A549 (cell line): ENCODE results near the gene FJX1. TPM values are rescaled to one million over a fixed set of nuclear protein-coding genes. Genes with fewer than 3 reads are reported as not detected.

ENCODE experiments used
- ATAC-seq, 2 experiments: fragments of 200-7000 bp in 1 of 2; fragments of >200 bp in 1 of 2; cut with Nextera tagmentation in 1 of 2; cut with Tn5 transposase in 1 of 2; 3 replicates each; pipeline versions ENCODE4 v1.8.0 to v1.9.1; 2018 to 2020; ENCODE audit warnings: mild to moderate bottlenecking in 1 of 2, moderate library complexity in 1 of 2
- CTCF ChIA-PET: fragments of 300-600 bp; sonication (Branson Sonifier 250); formaldehyde crosslinking; extraction: SDS; loops from one replicate; lab custom pipeline; 2021; ENCODE audit warnings: antibody characterized with exemption, inconsistent platforms; lab: Yijun Ruan, JAX
- POLR2A ChIA-PET: fragments of 350-600 bp; formaldehyde crosslinking; extraction: SDS; loops from one replicate; lab custom pipeline; 2021; ENCODE audit warnings: antibody characterized with exemption, inconsistent platforms; lab: Yijun Ruan, JAX
- DNase-seq, 2 experiments: peaks; one replicate each; pipeline versions ENCODE4 v3.0.0 to v3.0.0-alpha.2; 2011 to 2016; ENCODE audit warnings: low read depth in 1 of 2, low spot score in 1 of 2
- FAIRE-seq: peaks from 2 replicates; lab custom pipeline; 2011; peaks lifted over from hg19 to GRCh38; lab: Jason Lieb, UNC
- H3K27ac ChIP-seq, 2 experiments: fragments of >200 bp; sonication (Bioruptor Twin); formaldehyde crosslinking; 3 replicates each; pipeline ENCODE4 v1.5.1; 2016 to 2017
- H3K4me1 ChIP-seq: fragments of >200 bp; sonication (Bioruptor Twin); formaldehyde crosslinking; 3 replicates; pipeline ENCODE4 v1.6.1; 2016
- H3K4me2 ChIP-seq: fragments of >200 bp; sonication (Bioruptor Twin); formaldehyde crosslinking; 3 replicates; pipeline ENCODE4 v1.6.1; 2016
- H3K4me3 ChIP-seq: fragments of >200 bp; sonication (Bioruptor Twin); formaldehyde crosslinking; 3 replicates; pipeline ENCODE4 v1.5.1; 2016
- H3K9me3 ChIP-seq: fragments of >200 bp; sonication (Bioruptor Twin); formaldehyde crosslinking; 3 replicates; pipeline ENCODE4 v1.6.1; 2016
- CBX2 ChIP-seq: fragments of 200-600 bp; sonication (generic); IDR thresholded peaks from 2 replicates; pipeline ENCODE4 v1.6.1; 2016; ENCODE audit warnings: low read depth, mild to moderate bottlenecking, borderline replicate concordance
- EHF ChIP-seq: fragments of 250-450 bp; sonication (Bioruptor Pico); IDR thresholded peaks from 2 replicates; pipeline ENCODE4 v1.5.0; 2020; ENCODE audit warnings: mild to moderate bottlenecking
- EHMT2 ChIP-seq: fragments of 200-600 bp; sonication (generic); IDR thresholded peaks from 2 replicates; pipeline ENCODE4 v1.6.1; 2016; ENCODE audit warnings: antibody characterized with exemption, low read depth, mild to moderate bottlenecking, moderate library complexity
- FOSL2 ChIP-seq, 2 experiments: fragments of 450-650 bp in 1 of 2; fragments of >200 bp in 1 of 2; sonication (Bioruptor Twin) in 1 of 2; formaldehyde crosslinking; IDR thresholded peaks; 2 replicates each; pipeline versions ENCODE4 v1.5.0 to v1.6.1; 2016 to 2020; ENCODE audit warnings: mild to moderate bottlenecking in 1 of 2, moderate library complexity in 1 of 2
- GATA3 ChIP-seq: IDR thresholded peaks from 2 replicates; pipeline ENCODE4 v1.6.1; 2012; ENCODE audit warnings: borderline replicate concordance
- HDAC2 ChIP-seq: fragments of 200-600 bp; sonication (generic); IDR thresholded peaks from 2 replicates; pipeline ENCODE4 v1.6.1; 2016
- HOXB5 ChIP-seq: fragments of 250-450 bp; sonication (Bioruptor Pico); IDR thresholded peaks from 2 replicates; pipeline ENCODE4 v1.5.0; 2020; ENCODE audit warnings: mild to moderate bottlenecking, moderate library complexity
- JUN ChIP-seq, 2 experiments: fragments of >200 bp; sonication (Bioruptor Twin); formaldehyde crosslinking; IDR thresholded peaks; 2 replicates in 1 of 2; 3 replicates in 1 of 2; pipeline ENCODE4 v1.6.1; 2016 to 2017
- JUNB ChIP-seq: fragments of >200 bp; sonication (Bioruptor Twin); formaldehyde crosslinking; IDR thresholded peaks from 2 replicates; pipeline ENCODE4 v1.6.1; 2016
- NPAS2 ChIP-seq: fragments of 250-450 bp; sonication (Bioruptor Pico); IDR thresholded peaks from 2 replicates; pipeline ENCODE4 v1.8.0; 2022; ENCODE audit warnings: mild to moderate bottlenecking, moderate library complexity, borderline replicate concordance
- POLR2A ChIP-seq: IDR thresholded peaks from 2 replicates; pipeline ENCODE4 v1.6.1; 2012; ENCODE audit warnings: mild to moderate bottlenecking, low read length
- POLR2AphosphoS2 ChIP-seq: conservative IDR thresholded peaks from 2 replicates; pipeline ENCODE4 v1.6.1; 2012; ENCODE audit warnings: low read length, improper control_type of control experiment, inconsistent platforms
- ZC3H11A ChIP-seq: fragments of 450-650 bp; IDR thresholded peaks from 2 replicates; pipeline ENCODE4 v1.6.1; 2014; ENCODE audit warnings: antibody characterized with exemption, mild to moderate bottlenecking
- ZFP36 ChIP-seq: fragments of 450-650 bp; IDR thresholded peaks from 2 replicates; pipeline ENCODE4 v1.6.1; 2014; ENCODE audit warnings: borderline replicate concordance; ENCODE audit not compliant: partially characterized antibody
- WGBS: methylation state at CpG from one replicate; pipeline ENCODE4 v1.1.6; 2017; ENCODE audit errors: missing lambda C conversion rate; 5-methylcytosine and 5-hydroxymethylcytosine counted together
- polyA plus RNA-seq, 4 experiments: library from polyadenylated mRNA; depleted of rRNA in 3 of 4; stranded (reverse); fragments of >200 nt; fragmentation: RNase III in 1 of 4; extraction: RNeasy Plus Mini Kit Qiagen cat#74134 plus additional on column Dnase treatment in 1 of 4; gene quantifications; 2 replicates in 3 of 4; 3 replicates in 1 of 4; pipeline ENCODE4 v1.2.3, GENCODE V29; 2011 to 2017
- TF ChIP-seq, protein P1 (sequence below): IDR thresholded peaks from 2 replicates; pipeline ENCODE4 v1.6.1; 2012
- TF ChIP-seq, protein P2 (sequence below): fragments of >200 bp; sonication (Bioruptor Twin); formaldehyde crosslinking; IDR thresholded peaks from 3 replicates; pipeline ENCODE4 v1.5.1; 2016
- TF ChIP-seq, protein P3 (sequence below): fragments of >200 bp; sonication (Bioruptor Twin); formaldehyde crosslinking; IDR thresholded peaks from 3 replicates; pipeline ENCODE4 v1.6.1; 2016
- TF ChIP-seq, protein P4 (sequence below): fragments of 200-600 bp; sonication (generic); IDR thresholded peaks from 2 replicates; pipeline ENCODE4 v1.6.1; 2016; ENCODE audit warnings: antibody characterized with exemption, mild to moderate bottlenecking, moderate library complexity

FJX1 gene
- polyA plus RNA-seq, 2 of the 4 experiments (the other 2 are of a cell fraction) = 7.1 to 14.5 TPM

DNA sequence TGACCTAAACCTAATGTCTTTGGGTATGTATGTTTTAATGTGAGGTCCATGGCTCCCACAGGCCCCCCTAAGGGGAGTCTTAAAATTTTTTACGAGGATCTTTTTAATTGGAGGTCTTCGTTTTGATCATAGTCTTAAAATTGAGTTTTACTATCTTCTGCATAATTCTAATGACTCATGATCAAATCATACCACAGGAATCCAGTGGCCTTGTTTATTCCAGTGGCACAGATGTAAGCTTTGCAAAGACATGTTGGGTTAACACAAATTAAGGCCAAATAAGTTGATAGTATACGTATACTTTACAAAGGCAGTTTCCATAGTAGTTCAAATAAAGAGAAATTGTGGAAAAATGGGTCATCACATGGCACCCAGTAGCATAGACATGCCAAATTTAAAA, 33.9 kb upstream of the FJX1 start:
- no peak for TF ChIP-seq POLR2AphosphoS2
- 0 out of 2 replicates have a peak, but pooled peaks have one; percentile 16 for TF ChIP-seq FOSL2 (IDR thresholded peaks at IDR 0.05)
- TF ChIP-seq FOSL2 (CRISPR knock-in tag; IDR thresholded peaks at IDR 0.05) = 0 out of 2 replicates have a peak, but pooled peaks have one; percentile 16
- peak; percentile 37; the same call in 1 of the 2 replicates for TF ChIP-seq JUNB
- H3K4me2 ChIP-seq = no peak overlapping the region
- ChIA-PET POLR2A (no interaction called here), CTCF (interaction anchor here (0.7 kb wide), 1 partner anchor 96 kb away, joined by 3 read pairs; no protein-coding TSS in a partner anchor)
- no peak for FAIRE-seq
- no peak overlapping the region for H3K4me3 ChIP-seq
- peaks cover 32% of the 10 kb centered on the region for H3K4me1 ChIP-seq
- no peak for DNase-seq
- H3K27ac ChIP-seq = peak overlapping the region in 1 of 2 experiments; percentile 52; a peak in 4 of 6 replicates
- no peak for ATAC-seq
- peaks cover 10% of the 10 kb centered on the region; the same call in 1 of the 3 replicates for H3K9me3 ChIP-seq
- 24% methylated on average over 3 of the region's 3 CpGs for WGBS

DNA sequence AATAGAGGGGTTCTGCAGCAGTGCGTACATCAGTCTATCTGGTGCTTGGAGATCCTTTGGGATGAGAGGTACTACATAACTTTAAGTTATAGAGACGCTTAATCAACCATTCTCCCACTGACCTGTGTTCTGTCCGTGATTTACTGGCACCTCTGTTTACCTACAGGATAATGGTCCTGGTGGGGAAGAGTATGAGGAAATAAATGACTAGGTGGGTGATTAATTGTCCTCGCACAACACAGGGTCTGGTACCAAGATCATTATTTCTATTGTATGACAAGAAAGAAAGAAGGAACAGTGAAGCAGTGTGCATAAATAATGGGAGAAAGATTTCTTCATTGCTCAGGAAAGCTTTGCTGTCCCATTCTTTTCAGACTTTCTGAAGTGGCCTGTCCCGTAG, 32.8 kb upstream of the FJX1 start:
- POLR2A ChIA-PET = no interaction called here
- DNase-seq (no peak), FAIRE-seq (no peak), ATAC-seq (no peak)
- TF ChIP-seq, protein P1, sequence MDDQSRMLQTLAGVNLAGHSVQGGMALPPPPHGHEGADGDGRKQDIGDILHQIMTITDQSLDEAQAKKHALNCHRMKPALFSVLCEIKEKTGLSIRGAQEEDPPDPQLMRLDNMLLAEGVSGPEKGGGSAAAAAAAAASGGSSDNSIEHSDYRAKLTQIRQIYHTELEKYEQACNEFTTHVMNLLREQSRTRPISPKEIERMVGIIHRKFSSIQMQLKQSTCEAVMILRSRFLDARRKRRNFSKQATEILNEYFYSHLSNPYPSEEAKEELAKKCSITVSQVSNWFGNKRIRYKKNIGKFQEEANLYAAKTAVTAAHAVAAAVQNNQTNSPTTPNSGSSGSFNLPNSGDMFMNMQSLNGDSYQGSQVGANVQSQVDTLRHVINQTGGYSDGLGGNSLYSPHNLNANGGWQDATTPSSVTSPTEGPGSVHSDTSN = no peak
- TF ChIP-seq HDAC2 = no peak
- TF ChIP-seq GATA3 = no peak
- no peak for TF ChIP-seq ZC3H11A
- TF ChIP-seq JUN (IDR thresholded peaks at IDR 0.05) = no peak
- no peak for TF ChIP-seq EHF
- no peak for TF ChIP-seq EHMT2
- TF ChIP-seq, protein P2, sequence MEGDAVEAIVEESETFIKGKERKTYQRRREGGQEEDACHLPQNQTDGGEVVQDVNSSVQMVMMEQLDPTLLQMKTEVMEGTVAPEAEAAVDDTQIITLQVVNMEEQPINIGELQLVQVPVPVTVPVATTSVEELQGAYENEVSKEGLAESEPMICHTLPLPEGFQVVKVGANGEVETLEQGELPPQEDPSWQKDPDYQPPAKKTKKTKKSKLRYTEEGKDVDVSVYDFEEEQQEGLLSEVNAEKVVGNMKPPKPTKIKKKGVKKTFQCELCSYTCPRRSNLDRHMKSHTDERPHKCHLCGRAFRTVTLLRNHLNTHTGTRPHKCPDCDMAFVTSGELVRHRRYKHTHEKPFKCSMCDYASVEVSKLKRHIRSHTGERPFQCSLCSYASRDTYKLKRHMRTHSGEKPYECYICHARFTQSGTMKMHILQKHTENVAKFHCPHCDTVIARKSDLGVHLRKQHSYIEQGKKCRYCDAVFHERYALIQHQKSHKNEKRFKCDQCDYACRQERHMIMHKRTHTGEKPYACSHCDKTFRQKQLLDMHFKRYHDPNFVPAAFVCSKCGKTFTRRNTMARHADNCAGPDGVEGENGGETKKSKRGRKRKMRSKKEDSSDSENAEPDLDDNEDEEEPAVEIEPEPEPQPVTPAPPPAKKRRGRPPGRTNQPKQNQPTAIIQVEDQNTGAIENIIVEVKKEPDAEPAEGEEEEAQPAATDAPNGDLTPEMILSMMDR = no peak
- no peak for TF ChIP-seq ZFP36
- no peak for TF ChIP-seq NPAS2 (CRISPR knock-in tag)
- Histone ChIP-seq H3K4me3 (no peak overlapping the region), H3K27ac (0 out of 6 replicates have a peak overlapping the region, but pooled peaks of 1 of the 2 experiments have one; percentile 1), H3K4me1 (peaks cover 22% of the 10 kb centered on the region; the same call in 2 of the 3 replicates), H3K9me3 (peaks cover 4% of the 10 kb centered on the region; the same call in 1 of the 3 replicates), H3K4me2 (no peak overlapping the region)
- WGBS = 77% methylated on average over 5 of the region's 5 CpGs
- CTCF ChIA-PET = no interaction called here

DNA sequence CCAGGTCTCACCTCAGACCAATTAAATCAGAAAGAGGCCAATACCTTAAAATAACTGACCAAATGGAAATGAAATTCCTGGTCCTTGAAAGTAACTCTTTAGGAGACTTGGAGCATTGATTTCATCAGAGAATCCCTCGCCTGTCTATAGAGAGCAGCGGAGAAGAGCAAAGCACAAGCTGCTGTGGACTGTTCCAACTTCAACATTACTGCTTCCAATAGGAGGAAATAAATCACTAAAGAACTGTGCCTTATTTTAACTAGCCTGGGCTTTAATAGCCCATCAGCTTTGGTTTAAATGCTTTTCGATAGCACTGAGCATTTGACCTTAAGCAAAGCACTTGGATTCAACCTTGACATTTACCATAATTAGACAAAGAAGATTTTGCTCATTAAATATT, 32.0 kb upstream of the FJX1 start:
- Histone ChIP-seq H3K4me2 (no peak overlapping the region), H3K9me3 (no peaks in the 10 kb centered on the region), H3K27ac (no peak overlapping the region), H3K4me1 (peaks cover 22% of the 10 kb centered on the region; the same call in 2 of the 3 replicates), H3K4me3 (no peak overlapping the region)
- FAIRE-seq (no peak), DNase-seq (no peak), ATAC-seq (no peak)
- ChIA-PET POLR2A (no interaction called here), CTCF (interaction anchor here (0.6 kb wide), 1 partner anchor 27 kb away, joined by 3 read pairs; no protein-coding TSS in a partner anchor)
- 70% methylated on average over 3 of the region's 3 CpGs for WGBS
- TF ChIP-seq POLR2A (no peak), CBX2 (no peak), HOXB5 (CRISPR knock-in tag) (no peak), EHMT2 (no peak)
- TF ChIP-seq, protein P3, sequence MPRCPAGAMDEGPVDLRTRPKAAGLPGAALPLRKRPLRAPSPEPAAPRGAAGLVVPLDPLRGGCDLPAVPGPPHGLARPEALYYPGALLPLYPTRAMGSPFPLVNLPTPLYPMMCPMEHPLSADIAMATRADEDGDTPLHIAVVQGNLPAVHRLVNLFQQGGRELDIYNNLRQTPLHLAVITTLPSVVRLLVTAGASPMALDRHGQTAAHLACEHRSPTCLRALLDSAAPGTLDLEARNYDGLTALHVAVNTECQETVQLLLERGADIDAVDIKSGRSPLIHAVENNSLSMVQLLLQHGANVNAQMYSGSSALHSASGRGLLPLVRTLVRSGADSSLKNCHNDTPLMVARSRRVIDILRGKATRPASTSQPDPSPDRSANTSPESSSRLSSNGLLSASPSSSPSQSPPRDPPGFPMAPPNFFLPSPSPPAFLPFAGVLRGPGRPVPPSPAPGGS = no peak
- TF ChIP-seq, protein P4, sequence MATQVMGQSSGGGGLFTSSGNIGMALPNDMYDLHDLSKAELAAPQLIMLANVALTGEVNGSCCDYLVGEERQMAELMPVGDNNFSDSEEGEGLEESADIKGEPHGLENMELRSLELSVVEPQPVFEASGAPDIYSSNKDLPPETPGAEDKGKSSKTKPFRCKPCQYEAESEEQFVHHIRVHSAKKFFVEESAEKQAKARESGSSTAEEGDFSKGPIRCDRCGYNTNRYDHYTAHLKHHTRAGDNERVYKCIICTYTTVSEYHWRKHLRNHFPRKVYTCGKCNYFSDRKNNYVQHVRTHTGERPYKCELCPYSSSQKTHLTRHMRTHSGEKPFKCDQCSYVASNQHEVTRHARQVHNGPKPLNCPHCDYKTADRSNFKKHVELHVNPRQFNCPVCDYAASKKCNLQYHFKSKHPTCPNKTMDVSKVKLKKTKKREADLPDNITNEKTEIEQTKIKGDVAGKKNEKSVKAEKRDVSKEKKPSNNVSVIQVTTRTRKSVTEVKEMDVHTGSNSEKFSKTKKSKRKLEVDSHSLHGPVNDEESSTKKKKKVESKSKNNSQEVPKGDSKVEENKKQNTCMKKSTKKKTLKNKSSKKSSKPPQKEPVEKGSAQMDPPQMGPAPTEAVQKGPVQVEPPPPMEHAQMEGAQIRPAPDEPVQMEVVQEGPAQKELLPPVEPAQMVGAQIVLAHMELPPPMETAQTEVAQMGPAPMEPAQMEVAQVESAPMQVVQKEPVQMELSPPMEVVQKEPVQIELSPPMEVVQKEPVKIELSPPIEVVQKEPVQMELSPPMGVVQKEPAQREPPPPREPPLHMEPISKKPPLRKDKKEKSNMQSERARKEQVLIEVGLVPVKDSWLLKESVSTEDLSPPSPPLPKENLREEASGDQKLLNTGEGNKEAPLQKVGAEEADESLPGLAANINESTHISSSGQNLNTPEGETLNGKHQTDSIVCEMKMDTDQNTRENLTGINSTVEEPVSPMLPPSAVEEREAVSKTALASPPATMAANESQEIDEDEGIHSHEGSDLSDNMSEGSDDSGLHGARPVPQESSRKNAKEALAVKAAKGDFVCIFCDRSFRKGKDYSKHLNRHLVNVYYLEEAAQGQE = no peak
